ENCODE data around the gene TNNI3K. TPM values are rescaled to one million over a fixed set of nuclear protein-coding genes. Genes with fewer than 3 reads are reported as not detected.

TNNI3K gene
- total and polyA plus RNA-seq, 10 of the 15 experiments (the other 5 are each of a cell fraction or from before 2014, with no cell fraction given): 0.14 to 1.6 (median 0.44) TPM; not detected in 4

DNA sequence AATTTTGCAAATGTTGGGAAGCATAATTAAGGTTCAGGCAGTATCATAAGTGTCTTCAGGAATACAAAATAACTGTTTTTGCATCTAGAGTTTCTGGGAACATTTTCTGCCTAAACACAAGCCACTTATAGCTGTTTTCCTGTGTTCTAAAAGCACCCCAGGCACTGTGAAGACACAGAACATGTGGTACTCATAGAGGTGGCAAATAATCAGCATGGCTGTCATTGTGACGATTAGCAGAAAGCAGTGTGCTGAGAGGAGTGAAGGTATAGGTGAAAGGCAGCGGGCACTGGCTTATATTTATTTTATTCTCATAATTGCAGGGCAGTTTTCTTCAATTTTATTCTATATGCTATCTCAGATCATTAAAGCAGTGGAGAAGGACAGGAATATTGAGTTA, 157.7 kb downstream of the TNNI3K start:
- H4K20me1 ChIP-seq (ENCODE audit: control insufficient read depth, insufficient read depth): no peaks in the 10 kb centered on the region
- SMC1A ChIA-PET (ENCODE audit: uncharacterized antibody, unreplicated experiment): interaction anchor here (1.2 to 2.3 kb wide), 2 partner anchors 10 to 15 kb away, joined by 3 to 12 read pairs; no protein-coding TSS in a partner anchor
- no TSS peak for BruUV-seq (replicated peaks)
- no peak overlapping the region for H3K27ac ChIP-seq (ENCODE audit: control insufficient read depth, insufficient read depth)
- in situ Hi-C loops (cut with MboI) (no loop called here), intact Hi-C loops (cut with micrococcal nuclease; ENCODE audit: unreplicated experiment) (no loop called here)
- no peak for DNase-seq (ENCODE audit: low read depth, low spot score)
- H3K79me2 ChIP-seq (ENCODE audit: control insufficient read depth, insufficient read depth, low read length): no peaks in the 10 kb centered on the region
- H3K36me3 ChIP-seq (ENCODE audit: control insufficient read depth in 2 of 2, insufficient read depth in 2 of 2, low read length in 1 of 2): no peaks in the 10 kb centered on the region
- H3K27me3 ChIP-seq (replicated peaks in 1 of 2; ENCODE audit: control insufficient read depth in 2 of 2, insufficient read depth in 2 of 2, low read length in 1 of 2): no peaks in the 10 kb centered on the region
- no peak overlapping the region for H2AFZ ChIP-seq (ENCODE audit: control insufficient read depth, low read depth, low read length)
- ATAC-seq: no peak
- H3K4me1 ChIP-seq (ENCODE audit: control insufficient read depth, insufficient read depth, low read length): no peaks in the 10 kb centered on the region
- H3K9me3 ChIP-seq (replicated peaks; ENCODE audit: control insufficient read depth, insufficient read depth, low read length): no peaks in the 10 kb centered on the region
- RAD21 ChIA-PET (ENCODE audit: unreplicated experiment): interaction anchor here (0.7 kb wide), 1 partner anchor 88 kb away, joined by 3 read pairs; no protein-coding TSS in a partner anchor
- 0% methylated on average over 2 of the region's 2 CpGs for WGBS (ENCODE audit: insufficient coverage, insufficient replicate concordance, low lambda C conversion rate, missing lambda C conversion rate)
- H3K9ac ChIP-seq (ENCODE audit: control insufficient read depth, insufficient read depth, low read length): no peak overlapping the region
- POLR2A ChIA-PET: interaction anchor here (1.1 kb wide), 1 partner anchor 101 kb away, joined by 3 read pairs; no protein-coding TSS in a partner anchor
- H3K4me2 ChIP-seq (ENCODE audit: control insufficient read depth, insufficient read depth): no peak overlapping the region
- FAIRE-seq: no peak
- CTCF ChIA-PET: interaction anchor here (1.1 kb wide), 1 partner anchor 76 kb away, joined by 3 read pairs; no protein-coding TSS in a partner anchor
- no peak overlapping the region for H3K4me3 ChIP-seq
- TF ChIP-seq, protein P1, sequence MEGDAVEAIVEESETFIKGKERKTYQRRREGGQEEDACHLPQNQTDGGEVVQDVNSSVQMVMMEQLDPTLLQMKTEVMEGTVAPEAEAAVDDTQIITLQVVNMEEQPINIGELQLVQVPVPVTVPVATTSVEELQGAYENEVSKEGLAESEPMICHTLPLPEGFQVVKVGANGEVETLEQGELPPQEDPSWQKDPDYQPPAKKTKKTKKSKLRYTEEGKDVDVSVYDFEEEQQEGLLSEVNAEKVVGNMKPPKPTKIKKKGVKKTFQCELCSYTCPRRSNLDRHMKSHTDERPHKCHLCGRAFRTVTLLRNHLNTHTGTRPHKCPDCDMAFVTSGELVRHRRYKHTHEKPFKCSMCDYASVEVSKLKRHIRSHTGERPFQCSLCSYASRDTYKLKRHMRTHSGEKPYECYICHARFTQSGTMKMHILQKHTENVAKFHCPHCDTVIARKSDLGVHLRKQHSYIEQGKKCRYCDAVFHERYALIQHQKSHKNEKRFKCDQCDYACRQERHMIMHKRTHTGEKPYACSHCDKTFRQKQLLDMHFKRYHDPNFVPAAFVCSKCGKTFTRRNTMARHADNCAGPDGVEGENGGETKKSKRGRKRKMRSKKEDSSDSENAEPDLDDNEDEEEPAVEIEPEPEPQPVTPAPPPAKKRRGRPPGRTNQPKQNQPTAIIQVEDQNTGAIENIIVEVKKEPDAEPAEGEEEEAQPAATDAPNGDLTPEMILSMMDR (IDR thresholded peaks at IDR 0.05 in 2 of 3, conservative IDR thresholded peaks at IDR 0.05 in 1 of 3; ENCODE audit: control insufficient read depth in 2 of 3, extremely low read depth in 1 of 3, insufficient read depth in 1 of 3, low read depth in 3 of 3, low read length in 3 of 3): no peak
- TF ChIP-seq NFXL1 (IDR thresholded peaks at IDR 0.05; ENCODE audit: borderline replicate concordance): no peak
- TF ChIP-seq MEF2B (IDR thresholded peaks at IDR 0.05; ENCODE audit: partially characterized antibody, poor library complexity, severe bottlenecking): no peak
- TF ChIP-seq SREBF2 (IDR thresholded peaks at IDR 0.05; ENCODE audit: low read length): no peak
- no peak for TF ChIP-seq ZBED1 (IDR thresholded peaks at IDR 0.05; ENCODE audit: borderline replicate concordance)

Measured in GM12878 (cell line).